ENCODE data around the gene GPER1. TPM values are rescaled to one million over a fixed set of nuclear protein-coding genes. Genes with fewer than 3 reads are reported as not detected.
A peak's percentile ranks its signal among the peaks of the same experiment; 100 is the strongest.

Gene GPER1
- total RNA-seq, 1 experiment from 2014 or later = not detected

- Histone ChIP-seq H2AK5ac (ENCODE audit: insufficient read length, low read length) (no peak overlapping the region), H2AFZ (ENCODE audit: low read length) (no peak overlapping the region), H2BK15ac (ENCODE audit: low read depth, low read length) (no peak overlapping the region), H3K4me1 (ENCODE audit: insufficient read depth, low read length) (no peaks in the 10 kb centered on the region), H3K23ac (ENCODE audit: insufficient read length, low read depth, low read length) (no peak overlapping the region), H2BK20ac (ENCODE audit: low read depth, low read length, poor library complexity, severe bottlenecking) (no peak overlapping the region), H2BK120ac (ENCODE audit: low read depth, low read length, poor library complexity, severe bottlenecking) (no peak overlapping the region), H3K14ac (ENCODE audit: insufficient read depth, low read length) (no peak overlapping the region; the same call in 1 of the 2 replicates), H4K91ac (ENCODE audit: insufficient read length, low read depth, low read length) (no peak overlapping the region), H3K79me1 (ENCODE audit: insufficient read depth, low read depth, low read length, poor library complexity, severe bottlenecking) (no peaks in the 10 kb centered on the region), H3K79me2 (ENCODE audit: insufficient read depth, low read length) (no peaks in the 10 kb centered on the region), H4K20me1 (ENCODE audit: control insufficient read depth, insufficient read depth, insufficient read length) (no peaks in the 10 kb centered on the region), H3T11ph (ENCODE audit: low read length) (no peak overlapping the region), H3K27me3 (ENCODE audit: insufficient read depth, low read length) (no peaks in the 10 kb centered on the region), H3K4ac (ENCODE audit: low read depth, low read length) (no peak overlapping the region), H2BK12ac (ENCODE audit: insufficient read length, low read depth, low read length) (no peak overlapping the region), H4K8ac (replicated peaks; ENCODE audit: insufficient read length, low read depth, low read length) (no peak overlapping the region), H3K18ac (ENCODE audit: insufficient read length, low read depth, low read length) (no peak overlapping the region), H4K5ac (ENCODE audit: insufficient read length, low read depth, low read length) (no peak overlapping the region), H3K23me2 (ENCODE audit: insufficient read length, low read depth, low read length, poor library complexity, severe bottlenecking) (peaks cover 3% of the 10 kb centered on the region), H3K9ac (ENCODE audit: extremely low read depth, insufficient read length, low read length) (no peak overlapping the region), H3K9me3 (ENCODE audit: control insufficient read depth, low read depth, low read length) (no peaks in the 10 kb centered on the region), H3K56ac (ENCODE audit: insufficient read length, low read depth, low read length) (no peak overlapping the region), H3K4me2 (ENCODE audit: insufficient read depth, insufficient read length, low read length) (no peak overlapping the region), H2BK5ac (ENCODE audit: insufficient read length, low read length) (no peak overlapping the region), H3K27ac (ENCODE audit: insufficient read length, low read depth, low read length) (no peak overlapping the region)
- peaks cover under 1 to 6% of the 10 kb centered on the region in 2 experiments for H3K4me1 Mint-ChIP-seq
- TF ChIP-seq, protein P1, sequence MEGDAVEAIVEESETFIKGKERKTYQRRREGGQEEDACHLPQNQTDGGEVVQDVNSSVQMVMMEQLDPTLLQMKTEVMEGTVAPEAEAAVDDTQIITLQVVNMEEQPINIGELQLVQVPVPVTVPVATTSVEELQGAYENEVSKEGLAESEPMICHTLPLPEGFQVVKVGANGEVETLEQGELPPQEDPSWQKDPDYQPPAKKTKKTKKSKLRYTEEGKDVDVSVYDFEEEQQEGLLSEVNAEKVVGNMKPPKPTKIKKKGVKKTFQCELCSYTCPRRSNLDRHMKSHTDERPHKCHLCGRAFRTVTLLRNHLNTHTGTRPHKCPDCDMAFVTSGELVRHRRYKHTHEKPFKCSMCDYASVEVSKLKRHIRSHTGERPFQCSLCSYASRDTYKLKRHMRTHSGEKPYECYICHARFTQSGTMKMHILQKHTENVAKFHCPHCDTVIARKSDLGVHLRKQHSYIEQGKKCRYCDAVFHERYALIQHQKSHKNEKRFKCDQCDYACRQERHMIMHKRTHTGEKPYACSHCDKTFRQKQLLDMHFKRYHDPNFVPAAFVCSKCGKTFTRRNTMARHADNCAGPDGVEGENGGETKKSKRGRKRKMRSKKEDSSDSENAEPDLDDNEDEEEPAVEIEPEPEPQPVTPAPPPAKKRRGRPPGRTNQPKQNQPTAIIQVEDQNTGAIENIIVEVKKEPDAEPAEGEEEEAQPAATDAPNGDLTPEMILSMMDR (conservative IDR thresholded peaks at IDR 0.05) = no peak
- no peak overlapping the region for H3K4me3 Mint-ChIP-seq
- WGBS (ENCODE audit: extremely low coverage, insufficient read length, low lambda C conversion rate) = no CpG with 5 or more reads among the region's 31 CpGs
- peaks cover 0 to 3% (median 0%) of the 10 kb centered on the region in 3 experiments; a peak in 2 of 7 replicates for H3K36me3 Mint-ChIP-seq (ENCODE audit: insufficient read depth in 1 of 3, low read depth in 3 of 3)
- DNase-seq = no peak
- H3K9me3 Mint-ChIP-seq = no peaks in the 10 kb centered on the region
- H3K27ac Mint-ChIP-seq = peak overlapping the region in 1 of 3 experiments; percentile 89; a peak in 1 of 7 replicates
- H3K27me3 Mint-ChIP-seq (ENCODE audit: low read depth) = no peaks in the 10 kb centered on the region
Observed at GRCh38 chr7:1081931-1082401, 5.9 kb upstream of the GPER1 start.

Measured in H9 (cell line).